Neural progenitor cell (in vitro differentiated cells): ENCODE measurements around the gene OXLD1. TPM values are rescaled to one million over a fixed set of nuclear protein-coding genes. Genes with fewer than 3 reads are reported as not detected.

Source experiments
- DNase-seq: peaks from one replicate; pipeline ENCODE4 v3.0.0-alpha.2; 2016; ENCODE audit warnings: low spot score
- H2AFZ ChIP-seq: fragments of 200-600 bp; sonication (generic); replicated peaks from 2 replicates; pipeline ENCODE4 v1.6.1; 2016; ENCODE audit warnings: antibody characterized with exemption
- H3F3A ChIP-seq: fragments of 200-600 bp; sonication (generic); 2 replicates; pipeline ENCODE4 v1.6.1; 2016; ENCODE audit warnings: antibody characterized with exemption, low read depth
- H3K27ac ChIP-seq: fragments of 200-600 bp; sonication (generic); 2 replicates; pipeline ENCODE4 v1.5.1; 2016; ENCODE audit warnings: mild to moderate bottlenecking
- H3K27me3 ChIP-seq: fragments of 200-600 bp; sonication (generic); 2 replicates; pipeline ENCODE4 v1.6.1; 2016; ENCODE audit warnings: mild to moderate bottlenecking, moderate library complexity
- H3K36me3 ChIP-seq: fragments of 200-600 bp; sonication (generic); 2 replicates; pipeline ENCODE4 v1.5.1; 2016
- H3K4me1 ChIP-seq: fragments of 200-600 bp; sonication (generic); 2 replicates; pipeline ENCODE4 v1.6.1; 2016; ENCODE audit warnings: mixed run types
- H3K4me2 ChIP-seq: fragments of 200-600 bp; sonication (generic); 2 replicates; pipeline ENCODE4 v1.6.1; 2016
- H3K4me3 ChIP-seq: fragments of 200-600 bp; sonication (generic); 2 replicates; pipeline ENCODE4 v1.5.1; 2016
- H3K79me2 ChIP-seq: fragments of 200-600 bp; sonication (generic); 2 replicates; pipeline ENCODE4 v1.6.1; 2016; ENCODE audit warnings: low read depth
- H3K9ac ChIP-seq: fragments of 200-600 bp; sonication (generic); 2 replicates; pipeline ENCODE4 v1.6.1; 2016
- H3K9me3 ChIP-seq: fragments of 200-600 bp; sonication (generic); 2 replicates; pipeline ENCODE4 v1.5.1; 2016; ENCODE audit warnings: low read depth
- H4K20me1 ChIP-seq: fragments of 200-600 bp; sonication (generic); 2 replicates; pipeline ENCODE4 v1.6.1; 2016; ENCODE audit warnings: low read depth
- H3K27ac Mint-ChIP-seq: 3 replicates; pipeline ENCODE4 v1.8.0; 2021; ENCODE audit warnings: mixed read lengths
- H3K27me3 Mint-ChIP-seq: 2 replicates; pipeline ENCODE4 v1.8.0; 2022; ENCODE audit warnings: low read depth, mild to moderate bottlenecking, inconsistent platforms, moderate library complexity, mixed read lengths; ENCODE audit not compliant: insufficient read depth
- H3K36me3 Mint-ChIP-seq: 3 replicates; pipeline ENCODE4 v1.8.0; 2021; ENCODE audit warnings: mixed read lengths
- H3K4me1 Mint-ChIP-seq: 3 replicates; pipeline ENCODE4 v1.8.0; 2021; ENCODE audit warnings: mixed read lengths
- H3K4me3 Mint-ChIP-seq: 3 replicates; pipeline ENCODE4 v1.8.0; 2021; ENCODE audit warnings: mild to moderate bottlenecking, moderate library complexity, mixed read lengths
- H3K9me3 Mint-ChIP-seq: 3 replicates; pipeline ENCODE4 v1.8.0; 2020; ENCODE audit warnings: mixed read lengths
- EZH2 ChIP-seq: fragments of 200-600 bp; sonication (generic); IDR thresholded peaks from 2 replicates; pipeline ENCODE4 v1.6.1; 2017; ENCODE audit warnings: antibody characterized with exemption, mild to moderate bottlenecking, moderate library complexity
- EZH2phosphoT487 ChIP-seq: fragments of 200-600 bp; sonication (generic); IDR thresholded peaks from 2 replicates; pipeline ENCODE4 v1.6.1; 2017; ENCODE audit warnings: antibody characterized with exemption
- total RNA-seq: library from RNA; depleted of rRNA; stranded (reverse); fragments of >200 nt; gene quantifications from 2 replicates; pipeline ENCODE4 v1.2.3, GENCODE V29; 2015; ENCODE audit warnings: low replicate concordance
- TF ChIP-seq, protein P1 (sequence below): fragments of 200-600 bp; sonication (generic); IDR thresholded peaks from 2 replicates; pipeline ENCODE4 v1.5.1; 2017; ENCODE audit warnings: antibody characterized with exemption, mild to moderate bottlenecking

The OXLD1 gene
- total RNA-seq, 1 donor from 2014 or later = 11.9 TPM

DNA sequence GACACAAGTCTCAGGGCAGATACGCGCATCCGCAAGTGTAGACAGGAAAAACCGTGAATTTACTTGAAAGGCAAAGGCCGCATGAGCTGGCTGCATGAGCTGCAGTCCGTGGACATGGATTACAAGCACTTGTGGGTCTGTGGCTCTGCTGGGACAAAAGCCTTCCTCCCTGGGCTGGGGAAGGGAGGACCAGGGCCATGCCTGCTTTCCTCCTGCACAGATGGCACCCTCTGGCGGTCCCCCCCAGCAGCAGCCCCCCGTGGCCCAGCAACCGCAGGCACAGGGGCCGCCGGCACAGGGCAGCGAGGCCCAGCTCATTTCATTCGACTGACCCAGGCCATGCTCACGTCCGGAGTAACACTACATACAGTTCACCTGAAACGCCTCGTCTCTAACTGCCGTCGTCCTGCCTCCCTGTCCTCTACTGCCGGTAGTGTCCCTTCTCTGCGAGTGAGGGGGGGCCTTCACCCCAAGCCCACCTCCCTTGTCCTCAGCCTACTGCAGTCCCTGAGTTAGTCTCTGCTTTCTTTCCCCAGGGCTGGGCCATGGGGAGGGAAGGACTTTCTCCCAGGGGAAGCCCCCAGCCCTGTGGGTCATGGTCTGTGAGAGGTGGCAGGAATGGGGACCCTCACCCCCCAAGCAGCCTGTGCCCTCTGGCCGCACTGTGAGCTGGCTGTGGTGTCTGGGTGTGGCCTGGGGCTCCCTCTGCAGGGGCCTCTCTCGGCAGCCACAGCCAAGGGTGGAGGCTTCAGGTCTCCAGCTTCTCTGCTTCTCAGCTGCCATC is 35.1 kb upstream of the OXLD1 start:
- Mint-ChIP-seq H3K9me3 (peaks cover 2% of the 10 kb centered on the region), H3K4me1 (peaks cover 23% of the 10 kb centered on the region), H3K27ac (no peak overlapping the region), H3K36me3 (peaks cover 24% of the 10 kb centered on the region), H3K4me3 (peak overlapping the region; percentile 96), H3K27me3 (peaks cover 7% of the 10 kb centered on the region)
- Histone ChIP-seq H2AFZ (no peak overlapping the region), H3K9me3 (no peaks in the 10 kb centered on the region), H3K79me2 (peaks cover 76% of the 10 kb centered on the region), H3K4me3 (peak overlapping the region; percentile 92), H4K20me1 (peaks cover 36% of the 10 kb centered on the region), H3K4me1 (peaks cover 14% of the 10 kb centered on the region), H3K9ac (no peak overlapping the region), H3K27me3 (no peaks in the 10 kb centered on the region), H3K4me2 (peak overlapping the region; percentile 96), H3K27ac (no peak overlapping the region), H3K36me3 (no peaks in the 10 kb centered on the region), H3F3A (peaks cover 16% of the 10 kb centered on the region)
- DNase-seq = no peak
- TF ChIP-seq EZH2 (no peak), EZH2phosphoT487 (no peak)
- TF ChIP-seq, protein P1, sequence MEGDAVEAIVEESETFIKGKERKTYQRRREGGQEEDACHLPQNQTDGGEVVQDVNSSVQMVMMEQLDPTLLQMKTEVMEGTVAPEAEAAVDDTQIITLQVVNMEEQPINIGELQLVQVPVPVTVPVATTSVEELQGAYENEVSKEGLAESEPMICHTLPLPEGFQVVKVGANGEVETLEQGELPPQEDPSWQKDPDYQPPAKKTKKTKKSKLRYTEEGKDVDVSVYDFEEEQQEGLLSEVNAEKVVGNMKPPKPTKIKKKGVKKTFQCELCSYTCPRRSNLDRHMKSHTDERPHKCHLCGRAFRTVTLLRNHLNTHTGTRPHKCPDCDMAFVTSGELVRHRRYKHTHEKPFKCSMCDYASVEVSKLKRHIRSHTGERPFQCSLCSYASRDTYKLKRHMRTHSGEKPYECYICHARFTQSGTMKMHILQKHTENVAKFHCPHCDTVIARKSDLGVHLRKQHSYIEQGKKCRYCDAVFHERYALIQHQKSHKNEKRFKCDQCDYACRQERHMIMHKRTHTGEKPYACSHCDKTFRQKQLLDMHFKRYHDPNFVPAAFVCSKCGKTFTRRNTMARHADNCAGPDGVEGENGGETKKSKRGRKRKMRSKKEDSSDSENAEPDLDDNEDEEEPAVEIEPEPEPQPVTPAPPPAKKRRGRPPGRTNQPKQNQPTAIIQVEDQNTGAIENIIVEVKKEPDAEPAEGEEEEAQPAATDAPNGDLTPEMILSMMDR = no peak

DNA sequence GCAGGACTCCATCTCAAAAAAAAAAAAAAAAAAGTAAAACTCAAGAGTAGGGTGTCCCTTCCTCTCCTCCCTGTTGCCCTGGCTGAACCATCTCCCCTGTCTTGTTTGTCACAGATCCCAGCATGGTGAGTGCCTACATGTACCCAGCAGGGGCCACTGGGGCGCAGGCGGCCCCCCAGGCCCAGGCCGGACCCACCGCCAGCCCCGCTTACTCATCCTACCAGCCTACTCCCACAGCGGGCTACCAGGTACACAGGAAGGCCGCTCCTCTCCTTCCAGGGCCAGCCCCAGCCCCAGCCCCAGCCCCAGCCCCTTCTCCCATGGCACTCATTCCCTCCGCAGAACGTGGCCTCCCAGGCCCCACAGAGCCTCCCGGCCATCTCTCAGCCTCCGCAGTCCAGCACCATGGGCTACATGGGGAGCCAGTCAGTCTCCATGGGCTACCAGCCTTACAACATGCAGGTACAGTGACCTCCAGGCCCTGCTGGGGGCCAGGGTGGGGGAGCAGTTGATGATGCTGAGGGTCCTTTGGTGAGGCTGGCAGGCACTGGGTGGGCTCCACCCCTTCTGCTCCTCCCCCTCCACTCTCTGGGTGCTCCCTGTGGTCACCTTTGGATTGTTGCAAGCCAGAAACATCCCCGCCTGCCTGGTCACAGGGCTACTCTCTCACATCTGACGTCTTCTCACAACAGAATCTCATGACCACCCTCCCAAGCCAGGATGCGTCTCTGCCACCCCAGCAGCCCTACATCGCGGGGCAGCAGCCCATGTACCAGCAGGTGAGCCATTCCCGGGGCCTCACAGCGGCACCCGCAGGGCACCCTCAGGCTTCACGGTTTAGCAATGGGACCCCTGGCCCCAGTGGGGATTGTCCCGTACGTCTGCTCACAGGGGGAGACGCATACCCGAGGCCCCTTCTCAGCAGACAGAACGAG is 34.2 kb upstream of the OXLD1 start:
- Mint-ChIP-seq H3K9me3 (peaks cover 2% of the 10 kb centered on the region), H3K4me1 (peaks cover 23% of the 10 kb centered on the region), H3K27me3 (peaks cover 7% of the 10 kb centered on the region), H3K36me3 (peaks cover 18% of the 10 kb centered on the region), H3K4me3 (peak overlapping the region; percentile 7), H3K27ac (no peak overlapping the region)
- Histone ChIP-seq H4K20me1 (peaks cover 36% of the 10 kb centered on the region), H3K27me3 (no peaks in the 10 kb centered on the region), H3K9ac (no peak overlapping the region), H3F3A (peaks cover 16% of the 10 kb centered on the region), H3K4me1 (peaks cover 14% of the 10 kb centered on the region), H3K27ac (no peak overlapping the region), H2AFZ (no peak overlapping the region), H3K9me3 (no peaks in the 10 kb centered on the region), H3K79me2 (peaks cover 75% of the 10 kb centered on the region), H3K4me3 (no peak overlapping the region), H3K36me3 (no peaks in the 10 kb centered on the region), H3K4me2 (no peak overlapping the region)
- no peak for DNase-seq
- TF ChIP-seq EZH2 (no peak), EZH2phosphoT487 (no peak)
- TF ChIP-seq, protein P1 = no peak

DNA sequence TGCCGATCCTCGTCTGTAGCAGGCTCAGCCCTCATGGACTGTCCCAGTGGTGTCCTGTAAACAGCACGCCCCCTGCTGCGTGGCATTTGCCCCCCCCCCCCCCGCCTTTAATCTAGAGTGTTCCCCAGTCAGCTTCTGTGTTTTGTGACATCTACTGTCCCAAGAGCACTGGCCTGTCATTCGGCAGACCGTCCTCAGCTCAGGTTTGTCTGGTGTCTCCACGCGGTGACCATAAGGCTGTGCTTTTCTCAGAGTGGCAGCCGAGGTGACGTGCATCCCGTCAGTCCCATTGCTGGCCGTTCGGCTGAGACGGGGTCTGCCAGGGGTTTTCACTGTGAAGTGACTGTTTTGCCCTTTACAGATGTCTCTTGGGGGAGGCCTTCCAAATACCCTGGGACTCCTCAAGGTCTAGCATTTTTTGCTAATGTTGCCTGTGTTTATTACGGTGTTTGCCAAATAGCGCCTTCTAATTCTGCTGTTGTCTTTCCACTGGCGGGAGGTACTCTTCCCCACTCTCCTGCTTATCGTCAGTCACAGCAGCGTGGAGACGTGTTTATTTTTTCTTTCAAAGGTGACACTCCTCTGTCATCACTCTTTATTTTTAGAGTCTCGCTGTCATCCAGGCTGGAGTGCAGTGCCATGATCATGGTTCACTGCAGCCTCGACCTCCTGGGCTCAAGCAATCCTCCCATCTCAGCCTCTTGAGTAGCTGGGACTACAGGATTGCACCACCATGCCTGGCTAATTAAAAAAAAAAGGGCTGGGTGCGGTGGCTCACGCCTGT is 31.0 kb upstream of the OXLD1 start:
- H3K9ac ChIP-seq = no peak overlapping the region
- Mint-ChIP-seq H3K4me3 (no peak overlapping the region), H3K9me3 (peaks cover 2% of the 10 kb centered on the region), H3K27ac (no peak overlapping the region), H3K4me1 (peaks cover 11% of the 10 kb centered on the region), H3K27me3 (peaks cover 2% of the 10 kb centered on the region), H3K36me3 (peaks cover 14% of the 10 kb centered on the region)
- H4K20me1 ChIP-seq = peaks cover 29% of the 10 kb centered on the region
- H3K9me3 ChIP-seq = no peaks in the 10 kb centered on the region
- TF ChIP-seq EZH2 (no peak), EZH2phosphoT487 (no peak)
- TF ChIP-seq, protein P1 = no peak
- no peak overlapping the region for H3K27ac ChIP-seq
- H3K4me2 ChIP-seq = no peak overlapping the region
- H3K27me3 ChIP-seq = no peaks in the 10 kb centered on the region
- DNase-seq = no peak
- H3F3A ChIP-seq = peaks cover 5% of the 10 kb centered on the region
- H3K36me3 ChIP-seq = no peaks in the 10 kb centered on the region
- H3K79me2 ChIP-seq = peaks cover 45% of the 10 kb centered on the region
- no peak overlapping the region for H3K4me3 ChIP-seq
- H2AFZ ChIP-seq = no peak overlapping the region
- peaks cover 8% of the 10 kb centered on the region for H3K4me1 ChIP-seq
